ENCODE data around the gene WASHC3.
A peak's percentile ranks its signal among the peaks of the same experiment; 100 is the strongest.

WASHC3 gene

DNA sequence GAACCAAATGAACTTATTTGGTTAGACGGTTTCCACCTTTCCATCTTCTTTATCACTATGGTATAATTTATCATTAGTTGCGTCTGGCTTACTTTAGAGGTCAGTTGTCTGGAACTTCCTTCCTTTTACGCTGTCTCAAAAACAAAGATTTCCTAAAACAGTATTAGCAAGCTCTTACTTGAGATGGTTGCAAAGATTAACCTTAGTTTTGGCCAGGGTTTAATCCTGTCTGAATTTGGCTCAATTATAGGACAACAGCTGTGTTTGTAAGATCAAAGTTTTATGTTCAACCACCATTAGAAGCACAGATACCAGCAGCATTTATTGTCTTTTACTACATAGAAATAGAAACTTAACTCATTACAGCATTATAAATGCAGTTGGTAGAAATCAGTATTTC, 7.9 kb upstream of the WASHC3 start:
- Histone ChIP-seq H3K27ac (ENCODE audit: low read depth in 2 of 2, low read length in 2 of 2) (no peak overlapping the region), H3K9ac (ENCODE audit: low read depth in 1 of 2, low read length in 2 of 2) (no peak overlapping the region), H3K27me3 (ENCODE audit: control insufficient read depth in 2 of 2, insufficient read depth in 2 of 2, low read length in 2 of 2) (no peaks in the 10 kb centered on the region), H3K4me1 (ENCODE audit: control insufficient read depth in 2 of 2, insufficient read depth in 2 of 2, low read length in 2 of 2) (no peaks in the 10 kb centered on the region), H3K36me3 (ENCODE audit: control insufficient read depth in 2 of 2, insufficient read depth in 2 of 2, low read length in 2 of 2) (no peaks in the 10 kb centered on the region), H3K4me3 (ENCODE audit: low read length in 2 of 2) (no peak overlapping the region), H3K9me3 (ENCODE audit: control insufficient read depth in 2 of 2, low read length in 2 of 2) (no peaks in the 10 kb centered on the region)

DNA sequence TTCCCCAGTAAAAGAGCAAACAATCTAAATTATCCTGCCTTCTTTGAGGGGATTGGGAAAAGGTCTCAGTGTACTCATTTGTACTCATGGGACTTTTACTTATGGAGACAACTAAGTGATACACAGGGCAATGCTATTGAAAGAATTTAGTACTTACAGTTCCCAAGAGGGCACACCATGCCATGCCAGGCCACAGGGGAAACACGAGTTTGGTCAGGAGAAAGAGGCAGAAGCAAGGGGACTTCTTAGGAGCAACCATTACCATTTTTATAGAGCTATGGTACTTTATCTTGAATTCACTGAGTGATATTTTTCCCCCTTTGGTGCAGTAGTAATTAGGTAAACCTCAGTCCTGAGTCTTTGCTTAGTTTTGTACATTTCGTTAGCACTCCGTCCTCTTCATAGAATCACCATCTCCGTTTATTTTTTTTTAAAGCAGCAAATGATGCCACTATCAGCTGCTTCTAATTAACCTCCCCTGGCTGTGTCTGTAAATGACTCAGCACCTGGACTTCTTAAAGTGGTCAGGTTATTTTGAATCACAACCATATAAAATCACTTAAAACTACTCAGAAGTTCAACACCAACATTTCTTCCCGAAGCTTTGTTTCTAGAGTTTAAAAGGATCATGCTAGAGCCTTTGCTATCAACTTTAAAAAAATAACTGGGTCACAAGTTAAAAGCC, 5.9 kb upstream of the WASHC3 start:
- H3K27ac ChIP-seq (ENCODE audit: low read depth in 2 of 2, low read length in 2 of 2) = no peak overlapping the region
- no peak overlapping the region for H3K9ac ChIP-seq (ENCODE audit: low read depth in 1 of 2, low read length in 2 of 2)
- no peaks in the 10 kb centered on the region for H3K4me1 ChIP-seq (ENCODE audit: control insufficient read depth in 2 of 2, insufficient read depth in 2 of 2, low read length in 2 of 2)
- H3K27me3 ChIP-seq (ENCODE audit: control insufficient read depth in 2 of 2, insufficient read depth in 2 of 2, low read length in 2 of 2) = no peaks in the 10 kb centered on the region
- no peaks in the 10 kb centered on the region for H3K36me3 ChIP-seq (ENCODE audit: control insufficient read depth in 2 of 2, insufficient read depth in 2 of 2, low read length in 2 of 2)
- no peaks in the 10 kb centered on the region for H3K9me3 ChIP-seq (ENCODE audit: control insufficient read depth in 2 of 2, low read length in 2 of 2)
- H3K4me3 ChIP-seq (ENCODE audit: low read length in 2 of 2) = no peak overlapping the region

DNA sequence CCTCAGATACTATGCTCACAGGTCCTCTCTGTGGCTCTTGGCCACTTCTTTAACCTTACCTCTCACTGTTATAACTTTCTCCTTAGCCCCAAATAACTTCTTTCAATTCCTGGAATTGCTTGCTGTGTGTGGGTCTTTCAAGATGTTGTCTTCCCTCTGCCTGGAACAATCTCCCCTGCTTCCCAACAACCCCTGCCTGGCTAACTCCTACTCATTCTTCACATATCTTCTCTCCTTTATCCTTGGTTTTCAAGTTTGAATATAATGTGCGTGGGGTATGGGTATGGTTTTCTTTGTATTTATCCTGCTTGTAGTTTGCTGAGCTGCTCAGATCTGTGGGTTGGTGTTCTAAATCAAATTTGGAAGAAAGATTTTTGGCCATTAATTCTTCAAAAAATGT, 2.7 kb upstream of the WASHC3 start:
- no peak overlapping the region for H3K27ac ChIP-seq (ENCODE audit: low read depth in 2 of 2, low read length in 2 of 2)
- no peaks in the 10 kb centered on the region for H3K9me3 ChIP-seq (ENCODE audit: control insufficient read depth in 2 of 2, low read length in 2 of 2)
- H3K27me3 ChIP-seq (ENCODE audit: control insufficient read depth in 2 of 2, insufficient read depth in 2 of 2, low read length in 2 of 2) = no peaks in the 10 kb centered on the region
- H3K36me3 ChIP-seq (ENCODE audit: control insufficient read depth in 2 of 2, insufficient read depth in 2 of 2, low read length in 2 of 2) = no peaks in the 10 kb centered on the region
- H3K9ac ChIP-seq (ENCODE audit: low read depth in 1 of 2, low read length in 2 of 2) = no peak overlapping the region
- peaks cover 4 to 5% of the 10 kb centered on the region in 2 donors for H3K4me1 ChIP-seq (ENCODE audit: control insufficient read depth in 2 of 2, insufficient read depth in 2 of 2, low read length in 2 of 2)
- H3K4me3 ChIP-seq (ENCODE audit: low read length in 2 of 2) = no peak overlapping the region

DNA sequence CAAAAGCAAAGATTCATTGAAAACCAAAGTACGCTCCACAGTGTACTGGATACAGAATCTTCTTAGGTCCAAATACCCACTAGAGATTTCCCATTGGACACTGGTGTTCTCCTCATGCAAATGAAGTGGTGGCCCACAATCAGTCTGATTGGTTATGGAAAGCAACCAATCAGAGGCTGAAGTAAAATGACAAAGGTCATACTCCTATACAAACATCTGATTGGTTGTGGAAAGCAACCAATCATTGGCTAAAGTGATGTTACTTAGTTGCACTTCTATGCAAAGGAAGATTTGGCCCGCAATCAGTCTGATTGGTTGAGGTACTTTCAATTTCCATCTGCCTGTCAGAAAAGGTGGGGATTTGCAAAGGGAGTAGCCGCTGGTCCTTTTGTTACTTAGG, 1.3 kb upstream of the WASHC3 start:
- Histone ChIP-seq H3K9me3 (ENCODE audit: control insufficient read depth in 2 of 2, low read length in 2 of 2) (no peaks in the 10 kb centered on the region), H3K36me3 (ENCODE audit: control insufficient read depth in 2 of 2, insufficient read depth in 2 of 2, low read length in 2 of 2) (peaks cover 0 to 2% of the 10 kb centered on the region in 2 donors), H3K27me3 (ENCODE audit: control insufficient read depth in 2 of 2, insufficient read depth in 2 of 2, low read length in 2 of 2) (no peaks in the 10 kb centered on the region), H3K4me1 (ENCODE audit: control insufficient read depth in 2 of 2, insufficient read depth in 2 of 2, low read length in 2 of 2) (peaks cover 4 to 5% of the 10 kb centered on the region in 2 donors), H3K27ac (ENCODE audit: low read depth in 2 of 2, low read length in 2 of 2) (no peak overlapping the region), H3K4me3 (ENCODE audit: low read length in 2 of 2) (no peak overlapping the region), H3K9ac (ENCODE audit: low read depth in 1 of 2, low read length in 2 of 2) (no peak overlapping the region)

DNA sequence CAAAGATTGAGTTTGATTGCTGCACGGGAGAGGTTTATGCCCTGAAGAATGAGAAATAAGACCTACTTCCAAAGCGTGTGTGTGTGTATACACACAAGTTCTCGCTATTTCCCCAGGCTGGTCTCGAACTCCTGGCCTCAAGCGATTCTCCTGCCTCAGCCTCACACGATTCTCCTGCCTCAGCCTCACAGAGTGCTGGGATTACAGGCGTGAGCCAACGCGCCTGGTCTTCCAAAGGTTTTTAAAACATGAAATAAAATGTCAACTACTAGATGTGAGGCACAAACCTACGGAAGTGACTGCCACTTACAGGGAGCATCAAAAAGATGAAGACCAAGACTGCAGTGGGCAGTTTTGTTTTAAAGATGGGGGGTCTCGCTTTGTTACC, 622 bp upstream of the WASHC3 start:
- H3K27me3 ChIP-seq (ENCODE audit: control insufficient read depth in 2 of 2, insufficient read depth in 2 of 2, low read length in 2 of 2) = no peaks in the 10 kb centered on the region
- no peak overlapping the region for H3K27ac ChIP-seq (ENCODE audit: low read depth in 2 of 2, low read length in 2 of 2)
- H3K4me3 ChIP-seq (ENCODE audit: low read length in 2 of 2) = peak overlapping the region; percentile 89 to 94
- no peaks in the 10 kb centered on the region for H3K9me3 ChIP-seq (ENCODE audit: control insufficient read depth in 2 of 2, low read length in 2 of 2)
- H3K36me3 ChIP-seq (ENCODE audit: control insufficient read depth in 2 of 2, insufficient read depth in 2 of 2, low read length in 2 of 2) = peaks cover 0 to 2% of the 10 kb centered on the region in 2 donors
- H3K9ac ChIP-seq (ENCODE audit: low read depth in 1 of 2, low read length in 2 of 2) = no peak overlapping the region
- peaks cover 4 to 5% of the 10 kb centered on the region in 2 donors for H3K4me1 ChIP-seq (ENCODE audit: control insufficient read depth in 2 of 2, insufficient read depth in 2 of 2, low read length in 2 of 2)

DNA sequence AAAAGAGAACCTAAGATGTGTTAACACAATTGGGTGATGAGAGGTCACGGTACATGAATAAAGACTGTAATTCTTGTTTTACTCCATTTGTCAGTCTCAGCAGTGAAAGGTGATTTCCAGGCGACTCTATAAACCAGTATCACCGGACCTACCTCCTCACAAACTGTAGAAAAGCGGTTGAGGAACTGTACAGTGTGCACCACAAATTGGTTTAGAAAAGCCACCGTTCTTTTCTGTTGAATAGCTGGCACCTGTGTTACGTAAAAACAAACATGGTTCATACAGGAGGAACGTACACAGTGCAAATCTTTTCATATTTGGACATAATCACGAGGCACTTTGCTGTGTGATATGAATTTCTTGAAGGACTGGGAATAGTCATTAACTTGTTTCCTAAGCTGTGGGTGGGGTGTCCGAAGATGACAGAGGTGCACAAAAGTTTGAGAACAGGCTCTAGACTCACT, 663 bp downstream of the WASHC3 start:
- Histone ChIP-seq H3K27me3 (ENCODE audit: control insufficient read depth in 2 of 2, insufficient read depth in 2 of 2, low read length in 2 of 2) (no peaks in the 10 kb centered on the region), H3K9me3 (ENCODE audit: control insufficient read depth in 2 of 2, low read length in 2 of 2) (no peaks in the 10 kb centered on the region), H3K36me3 (ENCODE audit: control insufficient read depth in 2 of 2, insufficient read depth in 2 of 2, low read length in 2 of 2) (peaks cover 5 to 12% of the 10 kb centered on the region in 2 donors), H3K9ac (ENCODE audit: low read depth in 1 of 2, low read length in 2 of 2) (peak overlapping the region; percentile 92 to 93), H3K27ac (ENCODE audit: low read depth in 2 of 2, low read length in 2 of 2) (peak overlapping the region; percentile 82 to 87), H3K4me1 (ENCODE audit: control insufficient read depth in 2 of 2, insufficient read depth in 2 of 2, low read length in 2 of 2) (peaks cover 4 to 5% of the 10 kb centered on the region in 2 donors), H3K4me3 (ENCODE audit: low read length in 2 of 2) (peak overlapping the region; percentile 89 to 94)

DNA sequence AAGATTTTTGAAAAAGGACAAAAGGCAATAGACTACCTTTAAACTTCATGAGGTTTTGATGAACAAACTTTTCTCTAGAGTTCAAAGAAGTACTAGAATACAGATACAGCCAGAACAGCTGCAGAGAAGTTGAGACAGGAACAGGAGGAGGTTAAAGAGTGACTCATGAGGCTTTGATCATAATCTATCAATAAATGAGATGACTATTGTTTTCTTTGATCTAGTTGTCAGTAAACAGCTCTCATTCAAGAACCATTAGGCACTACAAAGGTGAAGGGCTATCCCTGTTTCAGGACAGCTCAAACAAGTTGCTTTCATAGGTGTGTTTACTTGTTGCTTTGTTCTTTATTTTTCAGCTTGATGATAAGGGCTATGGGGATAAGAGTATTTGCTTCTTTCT, 2.4 kb downstream of the WASHC3 start:
- peaks cover 4 to 5% of the 10 kb centered on the region in 2 donors for H3K4me1 ChIP-seq (ENCODE audit: control insufficient read depth in 2 of 2, insufficient read depth in 2 of 2, low read length in 2 of 2)
- H3K9me3 ChIP-seq (ENCODE audit: control insufficient read depth in 2 of 2, low read length in 2 of 2) = no peaks in the 10 kb centered on the region
- no peak overlapping the region for H3K4me3 ChIP-seq (ENCODE audit: low read length in 2 of 2)
- H3K36me3 ChIP-seq (ENCODE audit: control insufficient read depth in 2 of 2, insufficient read depth in 2 of 2, low read length in 2 of 2) = peaks cover 9 to 22% of the 10 kb centered on the region in 2 donors
- H3K27ac ChIP-seq (ENCODE audit: low read depth in 2 of 2, low read length in 2 of 2) = no peak overlapping the region
- H3K9ac ChIP-seq (ENCODE audit: low read depth in 1 of 2, low read length in 2 of 2) = no peak overlapping the region
- no peaks in the 10 kb centered on the region for H3K27me3 ChIP-seq (ENCODE audit: control insufficient read depth in 2 of 2, insufficient read depth in 2 of 2, low read length in 2 of 2)

DNA sequence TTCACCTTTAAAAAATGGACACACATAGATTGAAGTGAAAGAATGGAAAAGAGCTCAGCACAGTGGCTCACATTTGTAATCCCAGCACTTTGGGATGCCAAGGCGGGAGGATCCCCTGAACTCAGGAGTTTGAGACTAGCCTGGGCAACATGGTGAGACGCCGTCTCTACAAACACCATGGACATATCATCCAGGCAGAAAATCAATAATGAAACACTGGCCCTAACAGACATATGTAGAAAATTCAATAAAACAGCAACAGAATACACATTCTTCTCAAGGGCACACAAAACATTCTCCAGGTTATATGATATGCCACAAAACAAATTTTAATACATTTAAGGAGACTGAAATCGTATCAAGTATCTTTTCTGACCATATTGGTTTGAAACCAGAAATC, 7.4 kb downstream of the WASHC3 start:
- Histone ChIP-seq H3K4me1 (ENCODE audit: control insufficient read depth in 2 of 2, insufficient read depth in 2 of 2, low read length in 2 of 2) (no peaks in the 10 kb centered on the region), H3K4me3 (ENCODE audit: low read length in 2 of 2) (no peak overlapping the region), H3K27me3 (ENCODE audit: control insufficient read depth in 2 of 2, insufficient read depth in 2 of 2, low read length in 2 of 2) (no peaks in the 10 kb centered on the region), H3K27ac (ENCODE audit: low read depth in 2 of 2, low read length in 2 of 2) (no peak overlapping the region), H3K9me3 (ENCODE audit: control insufficient read depth in 2 of 2, low read length in 2 of 2) (no peaks in the 10 kb centered on the region), H3K9ac (ENCODE audit: low read depth in 1 of 2, low read length in 2 of 2) (no peak overlapping the region), H3K36me3 (ENCODE audit: control insufficient read depth in 2 of 2, insufficient read depth in 2 of 2, low read length in 2 of 2) (peaks cover 27 to 34% of the 10 kb centered on the region in 2 donors)

DNA sequence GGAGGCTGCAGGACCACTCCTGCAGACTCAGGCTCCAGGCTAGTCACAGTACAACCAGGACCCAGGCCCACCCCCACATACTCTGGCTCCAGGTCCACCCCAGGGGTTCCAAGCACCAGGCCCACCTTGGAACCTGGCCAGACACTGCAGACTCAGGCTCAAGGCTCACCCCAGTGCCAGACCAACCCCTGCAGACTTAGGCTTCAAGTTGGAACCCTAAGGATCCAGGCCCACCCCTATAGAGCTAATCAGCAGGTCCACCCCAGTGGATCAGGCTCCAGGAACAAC, 8.8 kb downstream of the WASHC3 start:
- H3K4me3 ChIP-seq (ENCODE audit: low read length in 2 of 2) = no peak overlapping the region
- no peak overlapping the region for H3K9ac ChIP-seq (ENCODE audit: low read depth in 1 of 2, low read length in 2 of 2)
- H3K9me3 ChIP-seq (ENCODE audit: control insufficient read depth in 2 of 2, low read length in 2 of 2) = no peaks in the 10 kb centered on the region
- H3K27ac ChIP-seq (ENCODE audit: low read depth in 2 of 2, low read length in 2 of 2) = no peak overlapping the region
- H3K27me3 ChIP-seq (ENCODE audit: control insufficient read depth in 2 of 2, insufficient read depth in 2 of 2, low read length in 2 of 2) = no peaks in the 10 kb centered on the region
- H3K4me1 ChIP-seq (ENCODE audit: control insufficient read depth in 2 of 2, insufficient read depth in 2 of 2, low read length in 2 of 2) = no peaks in the 10 kb centered on the region
- peaks cover 32 to 37% of the 10 kb centered on the region in 2 donors for H3K36me3 ChIP-seq (ENCODE audit: control insufficient read depth in 2 of 2, insufficient read depth in 2 of 2, low read length in 2 of 2)

DNA sequence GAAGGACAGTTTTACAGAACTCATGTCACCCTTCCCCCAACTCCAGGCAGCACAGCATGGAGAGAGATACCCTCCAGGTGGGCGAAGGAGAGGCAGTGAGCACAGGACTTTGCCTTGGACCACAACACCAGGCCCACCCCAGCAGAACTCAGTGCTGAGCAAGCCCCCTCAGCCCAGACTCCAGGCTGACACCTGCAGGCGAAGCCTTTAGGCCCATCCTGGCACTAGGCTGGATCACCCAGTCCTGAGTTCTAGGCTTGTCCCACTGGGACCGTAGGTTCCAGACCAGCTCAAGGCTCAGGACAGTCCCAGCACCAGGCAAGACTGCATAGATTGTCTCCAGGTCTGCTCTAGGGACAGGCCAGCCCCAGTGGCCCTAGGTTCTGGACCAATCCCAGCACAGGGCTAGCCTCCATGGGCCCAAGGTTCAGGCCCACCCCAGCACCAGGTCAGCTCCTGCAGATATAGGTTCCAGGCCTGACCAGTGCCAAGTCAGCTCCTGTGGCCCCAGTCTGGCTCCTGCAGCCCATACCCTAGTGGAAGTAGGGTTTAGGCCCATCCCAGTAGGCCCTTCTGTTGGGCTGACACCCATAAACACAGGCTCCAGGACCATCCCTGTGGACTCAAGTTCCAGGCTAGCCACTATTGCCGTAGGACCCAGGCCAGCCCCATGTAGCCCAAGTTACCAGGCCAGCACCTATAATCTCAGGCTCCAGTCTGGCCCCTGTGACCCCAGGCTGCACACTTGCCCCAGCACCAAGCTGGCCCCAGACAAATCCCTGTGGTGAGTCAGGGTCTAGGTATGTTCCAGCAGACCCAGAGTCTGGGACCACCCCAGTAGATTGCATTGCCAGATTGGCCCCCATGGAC, 9.4 kb downstream of the WASHC3 start:
- no peaks in the 10 kb centered on the region for H3K4me1 ChIP-seq (ENCODE audit: control insufficient read depth in 2 of 2, insufficient read depth in 2 of 2, low read length in 2 of 2)
- H3K27ac ChIP-seq (ENCODE audit: low read depth in 2 of 2, low read length in 2 of 2) = no peak overlapping the region
- no peak overlapping the region for H3K4me3 ChIP-seq (ENCODE audit: low read length in 2 of 2)
- H3K9me3 ChIP-seq (ENCODE audit: control insufficient read depth in 2 of 2, low read length in 2 of 2) = no peaks in the 10 kb centered on the region
- no peak overlapping the region for H3K9ac ChIP-seq (ENCODE audit: low read depth in 1 of 2, low read length in 2 of 2)
- no peaks in the 10 kb centered on the region for H3K27me3 ChIP-seq (ENCODE audit: control insufficient read depth in 2 of 2, insufficient read depth in 2 of 2, low read length in 2 of 2)
- H3K36me3 ChIP-seq (ENCODE audit: control insufficient read depth in 2 of 2, insufficient read depth in 2 of 2, low read length in 2 of 2) = peaks cover 32 to 37% of the 10 kb centered on the region in 2 donors
